Measurements from ENCODE around the gene WDR18.
A peak's percentile ranks its signal among the peaks of the same experiment; 100 is the strongest.

GRCh38 chr19:1039646-1040475, 55.7 kb downstream of the WDR18 start, which contains the start of gene ABCA7:
- 0 out of 2 replicates have a peak, but pooled peaks have one; percentile 5 for TF ChIP-seq CTCF (IDR thresholded peaks at IDR 0.05)
- no peak for TF ChIP-seq ZFX (IDR thresholded peaks at IDR 0.05; ENCODE audit: borderline replicate concordance)
